Neural progenitor cell (in vitro differentiated cells): ENCODE measurements around the gene PCNT. TPM values are rescaled to one million over a fixed set of nuclear protein-coding genes. Genes with fewer than 3 reads are reported as not detected.

Experiments
- DNase-seq: peaks from one replicate; pipeline ENCODE4 v3.0.0-alpha.2; 2016; ENCODE audit warnings: low spot score
- H2AFZ ChIP-seq: fragments of 200-600 bp; sonication (generic); replicated peaks from 2 replicates; pipeline ENCODE4 v1.6.1; 2016; ENCODE audit warnings: antibody characterized with exemption
- H3F3A ChIP-seq: fragments of 200-600 bp; sonication (generic); 2 replicates; pipeline ENCODE4 v1.6.1; 2016; ENCODE audit warnings: antibody characterized with exemption, low read depth
- H3K27ac ChIP-seq: fragments of 200-600 bp; sonication (generic); 2 replicates; pipeline ENCODE4 v1.5.1; 2016; ENCODE audit warnings: mild to moderate bottlenecking
- H3K27me3 ChIP-seq: fragments of 200-600 bp; sonication (generic); 2 replicates; pipeline ENCODE4 v1.6.1; 2016; ENCODE audit warnings: mild to moderate bottlenecking, moderate library complexity
- H3K36me3 ChIP-seq: fragments of 200-600 bp; sonication (generic); 2 replicates; pipeline ENCODE4 v1.5.1; 2016
- H3K4me1 ChIP-seq: fragments of 200-600 bp; sonication (generic); 2 replicates; pipeline ENCODE4 v1.6.1; 2016; ENCODE audit warnings: mixed run types
- H3K4me2 ChIP-seq: fragments of 200-600 bp; sonication (generic); 2 replicates; pipeline ENCODE4 v1.6.1; 2016
- H3K4me3 ChIP-seq: fragments of 200-600 bp; sonication (generic); 2 replicates; pipeline ENCODE4 v1.5.1; 2016
- H3K79me2 ChIP-seq: fragments of 200-600 bp; sonication (generic); 2 replicates; pipeline ENCODE4 v1.6.1; 2016; ENCODE audit warnings: low read depth
- H3K9ac ChIP-seq: fragments of 200-600 bp; sonication (generic); 2 replicates; pipeline ENCODE4 v1.6.1; 2016
- H3K9me3 ChIP-seq: fragments of 200-600 bp; sonication (generic); 2 replicates; pipeline ENCODE4 v1.5.1; 2016; ENCODE audit warnings: low read depth
- H4K20me1 ChIP-seq: fragments of 200-600 bp; sonication (generic); 2 replicates; pipeline ENCODE4 v1.6.1; 2016; ENCODE audit warnings: low read depth
- H3K27ac Mint-ChIP-seq: 3 replicates; pipeline ENCODE4 v1.8.0; 2021; ENCODE audit warnings: mixed read lengths
- H3K27me3 Mint-ChIP-seq: 2 replicates; pipeline ENCODE4 v1.8.0; 2022; ENCODE audit warnings: low read depth, mild to moderate bottlenecking, inconsistent platforms, moderate library complexity, mixed read lengths; ENCODE audit not compliant: insufficient read depth
- H3K36me3 Mint-ChIP-seq: 3 replicates; pipeline ENCODE4 v1.8.0; 2021; ENCODE audit warnings: mixed read lengths
- H3K4me1 Mint-ChIP-seq: 3 replicates; pipeline ENCODE4 v1.8.0; 2021; ENCODE audit warnings: mixed read lengths
- H3K4me3 Mint-ChIP-seq: 3 replicates; pipeline ENCODE4 v1.8.0; 2021; ENCODE audit warnings: mild to moderate bottlenecking, moderate library complexity, mixed read lengths
- H3K9me3 Mint-ChIP-seq: 3 replicates; pipeline ENCODE4 v1.8.0; 2020; ENCODE audit warnings: mixed read lengths
- CTCF ChIP-seq: fragments of 200-600 bp; sonication (generic); IDR thresholded peaks from 2 replicates; pipeline ENCODE4 v1.5.1; 2017; ENCODE audit warnings: antibody characterized with exemption, mild to moderate bottlenecking
- EZH2 ChIP-seq: fragments of 200-600 bp; sonication (generic); IDR thresholded peaks from 2 replicates; pipeline ENCODE4 v1.6.1; 2017; ENCODE audit warnings: antibody characterized with exemption, mild to moderate bottlenecking, moderate library complexity
- EZH2phosphoT487 ChIP-seq: fragments of 200-600 bp; sonication (generic); IDR thresholded peaks from 2 replicates; pipeline ENCODE4 v1.6.1; 2017; ENCODE audit warnings: antibody characterized with exemption
- total RNA-seq: library from RNA; depleted of rRNA; stranded (reverse); fragments of >200 nt; gene quantifications from 2 replicates; pipeline ENCODE4 v1.2.3, GENCODE V29; 2015; ENCODE audit warnings: low replicate concordance

The PCNT gene
- total RNA-seq, 1 donor from 2014 or later, result 42.0 TPM

- H3K36me3 ChIP-seq, result no peaks in the 10 kb centered on the region
- no peaks in the 10 kb centered on the region for H3K27me3 ChIP-seq
- H3K4me3 ChIP-seq, result no peak overlapping the region
- no peak overlapping the region for H2AFZ ChIP-seq
- peaks cover 41% of the 10 kb centered on the region for H3K79me2 ChIP-seq
- Mint-ChIP-seq H3K27ac (no peak overlapping the region), H3K9me3 (no peaks in the 10 kb centered on the region), H3K36me3 (peaks cover 14% of the 10 kb centered on the region), H3K4me3 (no peak overlapping the region), H3K27me3 (no peaks in the 10 kb centered on the region), H3K4me1 (peaks cover 29% of the 10 kb centered on the region)
- peaks cover 23% of the 10 kb centered on the region for H3F3A ChIP-seq
- H3K4me2 ChIP-seq, result peak overlapping the region; percentile 34
- peak overlapping the region; percentile 14 for H3K9ac ChIP-seq
- H4K20me1 ChIP-seq, result peaks cover 62% of the 10 kb centered on the region
- peak; percentile 25 for DNase-seq
- H3K27ac ChIP-seq, result no peak overlapping the region
- no peak for TF ChIP-seq EZH2phosphoT487
- TF ChIP-seq CTCF, result no peak
- no peak for TF ChIP-seq EZH2
- H3K4me1 ChIP-seq, result peaks cover 29% of the 10 kb centered on the region
- no peaks in the 10 kb centered on the region for H3K9me3 ChIP-seq
These were observed 6.1 kb upstream of the PCNT start for GRCh38 chr21:46317710-46318463.

GRCh38 chr21:46318464-46318845, 5.5 kb upstream of the PCNT start:
- Histone ChIP-seq H3K9ac (peak overlapping the region; percentile 14), H4K20me1 (peaks cover 65% of the 10 kb centered on the region), H3K79me2 (peaks cover 47% of the 10 kb centered on the region), H2AFZ (no peak overlapping the region), H3F3A (peaks cover 23% of the 10 kb centered on the region), H3K36me3 (no peaks in the 10 kb centered on the region), H3K27me3 (no peaks in the 10 kb centered on the region), H3K4me1 (peaks cover 29% of the 10 kb centered on the region), H3K4me2 (peak overlapping the region; percentile 34), H3K9me3 (no peaks in the 10 kb centered on the region), H3K4me3 (no peak overlapping the region), H3K27ac (no peak overlapping the region)
- no peak for DNase-seq
- peaks cover 29% of the 10 kb centered on the region for H3K4me1 Mint-ChIP-seq
- H3K36me3 Mint-ChIP-seq, result peaks cover 13% of the 10 kb centered on the region
- H3K9me3 Mint-ChIP-seq, result no peaks in the 10 kb centered on the region
- no peak overlapping the region for H3K27ac Mint-ChIP-seq
- no peaks in the 10 kb centered on the region for H3K27me3 Mint-ChIP-seq
- TF ChIP-seq EZH2phosphoT487, result no peak
- no peak for TF ChIP-seq CTCF
- TF ChIP-seq EZH2, result no peak
- no peak overlapping the region for H3K4me3 Mint-ChIP-seq

- Mint-ChIP-seq H3K36me3 (peaks cover 10% of the 10 kb centered on the region), H3K9me3 (no peaks in the 10 kb centered on the region), H3K27me3 (peaks cover 2% of the 10 kb centered on the region), H3K27ac (no peak overlapping the region), H3K4me1 (peaks cover 29% of the 10 kb centered on the region), H3K4me3 (no peak overlapping the region)
- Histone ChIP-seq H3K27ac (peak overlapping the region; percentile 34), H3F3A (peaks cover 26% of the 10 kb centered on the region), H3K4me2 (no peak overlapping the region), H3K9me3 (no peaks in the 10 kb centered on the region), H4K20me1 (peaks cover 65% of the 10 kb centered on the region), H2AFZ (no peak overlapping the region), H3K27me3 (no peaks in the 10 kb centered on the region), H3K4me3 (no peak overlapping the region), H3K79me2 (peaks cover 49% of the 10 kb centered on the region), H3K36me3 (no peaks in the 10 kb centered on the region), H3K4me1 (peaks cover 29% of the 10 kb centered on the region), H3K9ac (no peak overlapping the region)
- no peak for TF ChIP-seq CTCF
- no peak for TF ChIP-seq EZH2phosphoT487
- no peak for TF ChIP-seq EZH2
- no peak for DNase-seq
These were observed 4.8 kb upstream of the PCNT start for GRCh38 chr21:46319186-46319585.
